NOMO-1 treated with dmso at 0.1 percent for 144 hours (cell line): ENCODE results near the gene SLC1A7.

Experiments used
- DNase-seq: peaks from one replicate; lab custom pipeline; 2025; ENCODE audit not compliant: unreplicated experiment; lab: John Stamatoyannopoulos, UW

The SLC1A7 gene

GRCh38 chr1:53134961-53135734, 7.3 kb downstream of the SLC1A7 start:
- DNase-seq: no peak

- no peak for DNase-seq
Measured at GRCh38 chr1:53134042-53134485, 8.4 kb downstream of the SLC1A7 start.

DNA sequence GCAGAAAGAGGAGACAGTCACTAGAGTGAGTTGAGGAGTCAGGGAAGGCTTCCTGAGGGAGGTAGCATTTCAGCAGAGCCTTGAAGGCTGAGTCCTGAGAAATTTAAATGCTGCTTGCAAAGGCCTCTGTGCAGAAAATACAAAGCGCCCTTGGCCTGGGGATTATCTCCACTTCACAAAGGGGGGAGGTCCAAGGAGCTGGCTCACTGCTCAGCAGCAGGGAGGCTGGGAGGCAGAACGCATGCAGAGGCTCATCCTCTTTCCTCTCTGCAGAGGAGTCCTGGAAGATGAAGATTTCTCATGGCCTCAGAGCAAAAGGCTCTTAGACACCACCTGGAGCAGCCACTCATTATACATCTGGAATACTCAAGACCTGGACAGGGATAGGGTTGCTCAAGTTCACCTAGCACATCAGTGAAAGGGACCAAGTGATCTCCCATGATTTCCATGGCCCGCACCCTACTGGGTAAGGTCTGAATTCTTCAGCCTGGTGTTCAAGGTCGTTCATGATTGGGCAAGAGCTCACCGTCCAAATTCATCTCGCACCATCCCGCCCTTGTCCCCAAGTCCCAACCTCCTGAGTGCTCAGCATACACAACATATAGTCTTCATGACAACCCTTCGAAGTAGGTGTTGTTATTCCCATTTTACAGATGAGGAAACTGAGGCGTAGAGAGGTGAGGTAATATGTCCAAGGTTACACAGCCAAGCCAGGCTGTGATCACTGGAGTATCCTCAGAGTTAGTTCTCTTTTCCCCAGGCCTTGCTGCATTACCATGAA, 9.0 kb downstream of the SLC1A7 start:
- DNase-seq: no peak

GRCh38 chr1:53132176-53132575, 10.3 kb downstream of the SLC1A7 start:
- DNase-seq: no peak

GRCh38 chr1:53131590-53131938, 10.9 kb downstream of the SLC1A7 start:
- DNase-seq: no peak

GRCh38 chr1:53130878-53131589, 11.4 kb downstream of the SLC1A7 start:
- DNase-seq: no peak

GRCh38 chr1:53130598-53130877, 11.9 kb downstream of the SLC1A7 start:
- no peak for DNase-seq

GRCh38 chr1:53129891-53130597, 12.4 kb downstream of the SLC1A7 start:
- no peak for DNase-seq

DNA sequence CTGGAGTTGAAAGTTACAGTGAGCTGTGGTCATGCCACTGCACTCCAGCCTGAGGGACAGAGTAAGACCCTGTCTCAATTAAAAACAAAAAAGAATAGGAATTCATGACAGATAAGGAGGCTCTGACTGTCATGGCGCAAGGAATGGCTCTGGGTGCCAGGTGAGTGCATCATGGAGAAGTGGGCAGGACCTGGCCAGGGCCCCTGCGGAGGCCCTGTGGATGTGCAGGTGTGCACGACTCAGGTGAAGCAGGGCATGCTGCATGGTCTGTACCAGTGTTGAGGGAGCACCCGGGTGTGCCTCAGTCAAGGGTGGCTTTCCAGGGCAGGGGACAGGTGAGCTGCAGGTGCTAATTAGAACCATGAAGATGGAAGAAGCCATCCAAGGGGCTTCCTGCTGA, 14.0 kb downstream of the SLC1A7 start:
- DNase-seq: no peak

DNA sequence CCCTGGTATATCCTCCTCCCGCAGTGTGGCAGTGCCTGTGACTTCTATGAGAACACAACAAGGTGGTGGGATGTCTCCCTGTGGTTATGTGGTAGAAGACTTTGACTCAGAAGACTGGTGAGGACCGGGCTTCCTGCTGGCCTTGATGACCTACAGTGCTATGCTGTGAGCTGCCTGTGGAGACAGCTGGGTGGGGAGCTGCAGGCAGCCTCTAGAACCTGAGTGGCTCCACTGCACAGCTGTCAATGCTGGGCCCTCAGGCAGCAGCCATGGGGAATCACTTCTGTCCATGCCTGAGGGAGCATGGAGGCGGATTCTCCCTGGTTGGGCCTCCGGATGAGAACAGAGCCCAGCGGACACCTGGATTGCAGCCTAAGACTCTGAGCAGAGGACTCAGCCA, 14.9 kb downstream of the SLC1A7 start:
- no peak for DNase-seq

GRCh38 chr1:53126495-53126894, 15.9 kb downstream of the SLC1A7 start:
- DNase-seq: no peak

DNA sequence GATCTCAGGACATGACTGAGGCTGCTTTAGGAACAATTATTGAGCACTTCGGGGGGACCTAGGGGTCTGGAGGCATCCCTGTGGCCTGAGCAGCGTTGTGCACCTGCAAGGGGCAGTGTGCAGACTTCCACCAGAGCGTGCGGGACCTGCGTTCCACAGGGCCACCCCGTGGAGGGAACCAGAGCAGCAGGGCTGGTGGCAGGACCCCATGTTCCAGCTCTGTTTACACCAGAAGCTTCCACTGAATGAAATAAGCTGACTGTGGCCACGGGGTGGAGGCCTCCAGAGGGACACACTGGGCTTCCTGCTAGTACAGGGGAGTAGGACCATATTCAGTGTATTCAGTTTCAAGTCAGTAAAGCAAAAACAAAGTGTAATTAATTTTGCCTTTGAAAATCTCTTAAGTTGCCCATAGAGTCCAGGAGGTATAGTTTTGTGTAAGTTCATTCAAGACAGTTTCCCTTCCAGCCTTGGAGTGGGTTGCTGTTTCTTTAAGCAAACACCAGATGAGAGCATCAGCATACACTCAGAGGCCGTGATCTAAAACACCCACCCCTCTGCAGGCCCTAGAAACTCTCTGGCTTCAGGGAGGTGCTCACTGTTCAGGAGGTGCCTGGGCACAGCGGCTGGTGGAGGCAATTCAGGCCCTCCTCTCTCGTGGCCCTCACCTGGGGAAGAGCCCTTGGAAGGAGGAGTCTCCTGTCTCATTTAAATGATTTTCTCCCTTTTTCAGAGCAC, 16.6 kb downstream of the SLC1A7 start:
- DNase-seq: no peak

GRCh38 chr1:53125122-53125521, 17.3 kb downstream of the SLC1A7 start:
- no peak for DNase-seq

GRCh38 chr1:53123453-53124140, 18.8 kb downstream of the SLC1A7 start:
- no peak for DNase-seq

GRCh38 chr1:53122961-53123413, 19.5 kb downstream of the SLC1A7 start:
- DNase-seq: no peak

GRCh38 chr1:53122201-53122885, 20.1 kb downstream of the SLC1A7 start:
- DNase-seq: no peak

- no peak for DNase-seq
Measured at GRCh38 chr1:53121319-53122172, 20.9 kb downstream of the SLC1A7 start.

DNA sequence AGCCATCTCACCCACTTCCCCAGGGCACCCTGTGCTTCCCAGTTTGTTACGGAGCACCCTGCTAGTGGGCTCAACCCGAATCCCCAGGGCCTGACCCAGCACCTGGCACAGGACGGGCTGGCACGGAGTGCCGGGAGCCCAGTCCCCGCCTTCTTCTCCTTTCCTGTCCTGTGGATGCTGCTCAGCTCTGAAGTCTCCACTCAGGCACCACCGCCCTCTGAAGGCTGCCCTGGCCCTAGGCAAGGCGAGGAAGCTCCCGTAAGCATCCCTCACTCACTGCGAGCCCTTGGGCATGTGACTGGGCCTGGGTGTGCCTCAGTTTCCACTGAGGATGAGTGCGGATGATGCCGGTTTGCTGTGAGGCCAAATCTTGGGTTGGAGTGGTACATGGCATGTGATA, 21.8 kb downstream of the SLC1A7 start:
- DNase-seq: no peak

DNA sequence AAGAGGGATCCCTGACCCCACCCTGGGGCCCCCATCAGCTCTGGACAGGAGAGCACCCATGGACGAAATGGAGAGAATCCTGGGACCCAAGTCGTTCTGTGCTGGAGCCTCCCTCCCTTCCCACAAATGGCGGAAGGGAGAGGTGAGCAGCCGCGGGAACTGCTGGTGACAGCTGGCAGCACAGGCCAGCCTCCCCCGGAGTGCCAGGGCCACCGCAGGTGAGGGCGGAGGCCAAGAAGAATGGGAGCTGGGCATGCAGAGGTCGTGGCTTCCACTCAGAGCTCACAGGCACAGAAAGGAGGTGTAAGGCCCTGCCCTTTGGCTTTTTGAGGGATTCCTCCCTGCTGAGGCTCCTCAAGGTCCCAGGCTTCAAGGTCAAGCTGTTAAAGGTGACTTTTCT, 24.6 kb downstream of the SLC1A7 start:
- DNase-seq: no peak
